PC-3 (cell line): ENCODE data around the gene THBS2. TPM values are rescaled to one million over a fixed set of nuclear protein-coding genes. Genes with fewer than 3 reads are reported as not detected.

ENCODE experiments used
- ATAC-seq: fragments of 200-7000 bp; cut with Tn5 transposase; 2 replicates; pipeline ENCODE4 v1.9.1; 2020; ENCODE audit warnings: mild to moderate bottlenecking, moderate library complexity
- BruUV-seq: library from RNA; stranded (reverse); fragments of 400-500 nt; replicated peaks from 2 replicates; lab custom pipeline; 2021; lab: Mats Ljungman, UMichigan
- CTCF ChIA-PET: fragments of 300-600 bp; sonication (Branson Sonifier 250); formaldehyde crosslinking; loops from one replicate; lab custom pipeline; 2022; ENCODE audit warnings: antibody characterized with exemption; lab: Charles Lee
- POLR2A ChIA-PET: fragments of 300-600 bp; sonication (Branson Sonifier 250); formaldehyde crosslinking; loops from one replicate; lab custom pipeline; 2022; ENCODE audit warnings: antibody characterized with exemption; ENCODE audit not compliant: unreplicated experiment; lab: Charles Lee
- DNase-seq: peaks from one replicate; pipeline ENCODE4 v3.0.0-alpha.2; 2015
- H2AFZ ChIP-seq: fragments of 300-600 bp; sonication (generic); 2 replicates; pipeline ENCODE4 v1.6.0; 2016; ENCODE audit warnings: antibody characterized with exemption, low read length
- H3F3A ChIP-seq: fragments of 300-600 bp; sonication (generic); one replicate; pipeline ENCODE4 v1.6.0; 2017; ENCODE audit warnings: antibody characterized with exemption, low read length, control low read depth, mild to moderate bottlenecking; ENCODE audit not compliant: unreplicated experiment
- H3K27ac ChIP-seq: fragments of 300-600 bp; sonication (generic); 2 replicates; pipeline ENCODE4 v1.5.1; 2016; ENCODE audit warnings: mild to moderate bottlenecking, low read length
- H3K27me3 ChIP-seq: fragments of 300-600 bp; sonication (generic); 2 replicates; pipeline ENCODE4 v1.6.1; 2016; ENCODE audit warnings: low read length, mixed read lengths
- H3K36me3 ChIP-seq: fragments of 300-600 bp; sonication (generic); 2 replicates; pipeline ENCODE4 v1.6.1; 2016; ENCODE audit warnings: low read depth, mixed run types, low read length, mixed read lengths
- H3K4me1 ChIP-seq: fragments of 300-600 bp; sonication (generic); 2 replicates; pipeline ENCODE4 v1.5.1; 2016; ENCODE audit warnings: low read length; ENCODE audit not compliant: insufficient read depth
- H3K4me2 ChIP-seq: fragments of 300-600 bp; sonication (generic); 2 replicates; pipeline ENCODE4 v1.6.0; 2016; ENCODE audit warnings: low read length
- H3K4me3 ChIP-seq: fragments of 300-600 bp; sonication (generic); 2 replicates; pipeline ENCODE4 v1.5.1; 2016; ENCODE audit warnings: mild to moderate bottlenecking, low read length, mixed read lengths
- H3K79me2 ChIP-seq: fragments of 300-600 bp; sonication (generic); 2 replicates; pipeline ENCODE4 v1.6.1; 2017; ENCODE audit warnings: low read length, mixed read lengths
- H3K9ac ChIP-seq: fragments of 300-600 bp; sonication (generic); 2 replicates; pipeline ENCODE4 v1.6.0; 2016; ENCODE audit warnings: mild to moderate bottlenecking, low read length
- H3K9me2 ChIP-seq: fragments of 300-600 bp; sonication (generic); replicated peaks from 2 replicates; pipeline ENCODE4 v1.6.1; 2016; ENCODE audit warnings: mixed run types, low read length, mixed read lengths
- H3K9me3 ChIP-seq: fragments of 300-600 bp; sonication (generic); 2 replicates; pipeline ENCODE4 v1.6.1; 2016; ENCODE audit warnings: low read length, mixed read lengths
- H4K20me1 ChIP-seq: fragments of 300-600 bp; sonication (generic); 2 replicates; pipeline ENCODE4 v1.6.1; 2016; ENCODE audit warnings: low read length, mixed read lengths
- CTCF ChIP-seq: fragments of 300-600 bp; sonication (generic); conservative IDR thresholded peaks from 2 replicates; pipeline ENCODE4 v1.5.1; 2017; ENCODE audit warnings: antibody characterized with exemption, low read depth, mild to moderate bottlenecking, low read length
- EZH2 ChIP-seq: fragments of 300-600 bp; sonication (generic); IDR thresholded peaks from one replicate; pipeline ENCODE4 v1.6.1; 2017; ENCODE audit warnings: antibody characterized with exemption, mild to moderate bottlenecking, low read length; ENCODE audit not compliant: unreplicated experiment
- EZH2phosphoT487 ChIP-seq: fragments of 300-600 bp; sonication (generic); IDR thresholded peaks from 2 replicates; pipeline ENCODE4 v1.6.1; 2018; ENCODE audit warnings: mild to moderate bottlenecking, antibody characterized with exemption, low read length, borderline replicate concordance
- intact Hi-C: fragments of 100-400 bp; cut with micrococcal nuclease; formaldehyde crosslinking; loops from 2 replicates; pipeline ENCODE4 v1.9.0; 2023
- total RNA-seq: library from RNA; depleted of rRNA; stranded (reverse); fragments of >200 nt; gene quantifications from 2 replicates; pipeline ENCODE4 v1.2.3, GENCODE V29; 2014

The THBS2 gene
- total RNA-seq, 1 experiment from 2014 or later: not detected

- BruUV-seq: no TSS peak
- no peak for DNase-seq
- no peak for ATAC-seq
- ChIA-PET CTCF (no interaction called here), POLR2A (no interaction called here)
- TF ChIP-seq EZH2 (no peak), EZH2phosphoT487 (no peak), CTCF (no peak)
- Histone ChIP-seq H3K9me2 (no peaks in the 10 kb centered on the region), H3K9me3 (no peaks in the 10 kb centered on the region), H2AFZ (no peak overlapping the region), H3K27me3 (0 out of 2 replicates have a peak, but pooled peaks cover under 1% of the 10 kb centered on the region), H3K4me2 (no peak overlapping the region), H3K4me3 (no peak overlapping the region), H3K79me2 (no peaks in the 10 kb centered on the region), H3K27ac (no peak overlapping the region), H3K4me1 (peaks cover 3% of the 10 kb centered on the region; the same call in 1 of the 2 replicates), H3F3A (no peaks in the 10 kb centered on the region), H4K20me1 (no peaks in the 10 kb centered on the region), H3K9ac (no peak overlapping the region), H3K36me3 (no peaks in the 10 kb centered on the region)
- intact Hi-C loops: no loop called here
These were observed 6.2 kb downstream of the THBS2 start for GRCh38 chr6:169247419-169247818.

- H3K9me3 ChIP-seq: no peaks in the 10 kb centered on the region
- H2AFZ ChIP-seq: no peak overlapping the region
- no peaks in the 10 kb centered on the region for H3F3A ChIP-seq
- H3K4me2 ChIP-seq: no peak overlapping the region
- DNase-seq: no peak
- H3K9ac ChIP-seq: no peak overlapping the region
- H4K20me1 ChIP-seq: no peaks in the 10 kb centered on the region
- TF ChIP-seq EZH2 (no peak), EZH2phosphoT487 (no peak), CTCF (no peak)
- POLR2A ChIA-PET: no interaction called here
- CTCF ChIA-PET: no interaction called here
- no peaks in the 10 kb centered on the region for H3K36me3 ChIP-seq
- H3K79me2 ChIP-seq: no peaks in the 10 kb centered on the region
- intact Hi-C loops: no loop called here
- no peak overlapping the region for H3K4me3 ChIP-seq
- H3K27me3 ChIP-seq: no peaks in the 10 kb centered on the region
- H3K27ac ChIP-seq: no peak overlapping the region
- H3K9me2 ChIP-seq: no peaks in the 10 kb centered on the region
- ATAC-seq: no peak
- no TSS peak for BruUV-seq
- peaks cover 3% of the 10 kb centered on the region; the same call in 1 of the 2 replicates for H3K4me1 ChIP-seq
These were observed 7.2 kb downstream of the THBS2 start for GRCh38 chr6:169246445-169246844.

- Histone ChIP-seq H4K20me1 (no peaks in the 10 kb centered on the region), H3K79me2 (no peaks in the 10 kb centered on the region), H3K27ac (no peak overlapping the region), H3K36me3 (no peaks in the 10 kb centered on the region), H3K9me2 (no peaks in the 10 kb centered on the region), H3K9me3 (no peaks in the 10 kb centered on the region), H2AFZ (no peak overlapping the region), H3K9ac (no peak overlapping the region), H3K4me2 (no peak overlapping the region), H3K4me3 (no peak overlapping the region), H3F3A (no peaks in the 10 kb centered on the region), H3K4me1 (peaks cover 6% of the 10 kb centered on the region; the same call in 1 of the 2 replicates), H3K27me3 (no peaks in the 10 kb centered on the region)
- DNase-seq (no peak), ATAC-seq (no peak)
- intact Hi-C loops: no loop called here
- ChIA-PET POLR2A (interaction anchor here (0.7 kb wide), 1 partner anchor 30 kb away, joined by 35 read pairs; no protein-coding TSS in a partner anchor), CTCF (no interaction called here)
- TF ChIP-seq CTCF: no peak
- TF ChIP-seq EZH2: no peak
- no peak for TF ChIP-seq EZH2phosphoT487
- no TSS peak for BruUV-seq
These were observed 8.8 kb downstream of the THBS2 start for GRCh38 chr6:169244684-169245383.
